Choroid plexus epithelial cell (primary cell): ENCODE data around the gene SNTG2.

Experiments
- DNase-seq: peaks from one replicate; pipeline ENCODE4 v3.0.0-alpha.2; 2010; ENCODE audit warnings: low read depth
- H3K4me3 ChIP-seq: 2 replicates; pipeline ENCODE4 v1.5.1; 2011; ENCODE audit warnings: low read depth, mild to moderate bottlenecking, control low read depth, low read length, moderate library complexity
- TF ChIP-seq, protein P1 (sequence below): conservative IDR thresholded peaks from 2 replicates; pipeline ENCODE4 v1.5.1; 2011; ENCODE audit warnings: low read depth, mild to moderate bottlenecking, control low read depth, inconsistent platforms, low read length, moderate library complexity

The SNTG2 gene

DNA sequence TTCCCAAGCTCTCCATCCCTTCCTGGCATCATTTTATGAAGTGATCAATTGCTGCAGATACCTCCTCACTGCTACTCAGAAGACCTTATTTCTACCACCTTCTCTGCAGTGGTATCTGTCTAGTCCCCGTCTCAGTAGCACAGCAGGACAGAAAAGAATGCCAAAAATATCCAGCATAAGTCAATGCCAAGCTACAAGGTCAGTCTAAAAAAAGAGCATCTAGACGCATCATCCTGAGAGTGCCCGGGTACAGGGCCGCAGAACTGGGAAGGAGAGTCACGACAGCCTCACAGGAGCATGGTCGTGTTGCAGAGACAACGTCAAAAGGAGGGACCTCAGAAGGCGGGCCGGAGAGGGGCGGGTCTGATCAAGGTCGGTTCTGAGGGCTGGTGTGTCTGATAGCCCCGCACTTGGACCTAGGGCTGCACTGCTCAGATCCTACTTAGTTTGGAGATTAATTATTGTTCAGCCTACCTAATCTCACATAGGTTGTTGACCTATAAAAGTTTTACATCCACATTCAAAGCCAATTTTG lies 24.3 kb upstream of the SNTG2 start:
- DNase-seq, result no peak
- TF ChIP-seq, protein P1, sequence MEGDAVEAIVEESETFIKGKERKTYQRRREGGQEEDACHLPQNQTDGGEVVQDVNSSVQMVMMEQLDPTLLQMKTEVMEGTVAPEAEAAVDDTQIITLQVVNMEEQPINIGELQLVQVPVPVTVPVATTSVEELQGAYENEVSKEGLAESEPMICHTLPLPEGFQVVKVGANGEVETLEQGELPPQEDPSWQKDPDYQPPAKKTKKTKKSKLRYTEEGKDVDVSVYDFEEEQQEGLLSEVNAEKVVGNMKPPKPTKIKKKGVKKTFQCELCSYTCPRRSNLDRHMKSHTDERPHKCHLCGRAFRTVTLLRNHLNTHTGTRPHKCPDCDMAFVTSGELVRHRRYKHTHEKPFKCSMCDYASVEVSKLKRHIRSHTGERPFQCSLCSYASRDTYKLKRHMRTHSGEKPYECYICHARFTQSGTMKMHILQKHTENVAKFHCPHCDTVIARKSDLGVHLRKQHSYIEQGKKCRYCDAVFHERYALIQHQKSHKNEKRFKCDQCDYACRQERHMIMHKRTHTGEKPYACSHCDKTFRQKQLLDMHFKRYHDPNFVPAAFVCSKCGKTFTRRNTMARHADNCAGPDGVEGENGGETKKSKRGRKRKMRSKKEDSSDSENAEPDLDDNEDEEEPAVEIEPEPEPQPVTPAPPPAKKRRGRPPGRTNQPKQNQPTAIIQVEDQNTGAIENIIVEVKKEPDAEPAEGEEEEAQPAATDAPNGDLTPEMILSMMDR, result no peak
- H3K4me3 ChIP-seq, result no peak overlapping the region

DNA sequence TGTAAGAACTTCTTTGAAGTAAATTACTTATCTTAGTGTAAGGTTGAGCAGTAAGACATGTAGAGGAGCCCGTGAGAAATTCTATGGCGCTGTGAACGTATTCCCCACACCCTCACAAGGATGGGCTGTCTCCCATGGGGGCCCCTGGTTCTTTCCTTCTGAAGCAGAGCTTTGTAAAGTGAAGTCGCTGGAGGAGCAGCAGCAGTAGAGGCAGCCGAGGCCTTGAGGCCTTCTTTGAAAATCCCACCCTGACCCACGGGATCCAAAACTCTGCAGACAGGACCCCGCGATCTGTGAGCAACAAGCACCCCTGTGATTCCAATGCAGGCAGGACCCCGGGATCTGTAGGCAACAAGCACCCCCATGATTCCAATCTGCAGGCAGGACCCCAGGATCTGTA lies 23.8 kb upstream of the SNTG2 start:
- DNase-seq, result no peak
- TF ChIP-seq, protein P1, result no peak
- no peak overlapping the region for H3K4me3 ChIP-seq

DNA sequence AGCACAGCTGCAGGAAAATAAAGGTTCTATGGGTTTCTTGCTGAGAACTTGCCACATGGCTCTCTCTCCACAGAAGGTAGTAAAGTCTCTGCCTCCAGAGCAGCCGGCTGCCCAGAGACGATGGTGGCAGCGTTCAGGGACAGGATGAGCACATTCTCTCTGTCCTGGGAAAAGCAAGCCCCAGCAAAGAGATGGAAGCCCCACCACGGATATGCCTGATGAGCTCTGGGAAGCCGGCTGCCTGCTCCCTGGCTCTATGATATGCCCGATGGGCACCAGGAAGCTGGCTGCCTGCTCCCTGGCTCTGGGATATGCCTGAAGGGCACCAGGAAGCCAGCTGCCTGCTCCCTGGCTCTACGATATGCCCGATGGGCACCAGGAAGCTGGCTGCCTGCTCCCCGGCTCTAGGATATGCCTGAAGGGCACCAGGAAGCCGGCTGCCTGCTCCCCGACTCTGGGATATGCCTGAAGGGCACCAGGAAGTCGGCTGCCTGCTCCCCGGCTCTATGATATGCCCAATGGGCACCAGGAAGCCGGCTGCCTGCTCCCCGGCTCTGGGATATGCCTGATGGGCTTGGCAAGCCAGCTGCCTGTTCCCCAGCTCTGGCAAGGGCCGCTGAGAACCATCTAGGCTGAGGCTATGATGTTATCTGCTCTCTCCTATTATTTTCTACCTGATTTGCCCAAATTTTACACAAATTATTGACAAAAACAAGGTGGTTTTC lies 21.5 kb upstream of the SNTG2 start:
- TF ChIP-seq, protein P1, result no peak
- no peak overlapping the region for H3K4me3 ChIP-seq
- no peak for DNase-seq

DNA sequence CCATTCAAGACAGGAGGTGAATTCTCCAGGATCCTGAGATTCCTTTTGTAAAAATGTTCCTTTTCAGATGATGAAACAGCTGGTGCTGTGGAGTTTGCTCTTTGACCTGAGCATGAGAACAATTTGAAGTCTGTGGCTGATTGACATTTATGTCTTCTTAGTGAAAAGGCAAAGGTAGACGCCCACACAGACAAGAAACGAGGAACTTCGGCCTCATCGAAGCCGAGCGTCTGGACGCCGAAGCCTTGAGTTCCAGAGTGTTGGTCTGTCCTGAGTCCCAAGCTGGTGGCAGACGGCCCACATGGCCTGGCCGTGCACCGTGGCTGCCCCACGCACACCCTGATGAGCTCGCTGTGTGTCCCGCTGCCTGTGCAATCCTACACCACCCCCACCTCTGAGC lies 20.7 kb upstream of the SNTG2 start:
- no peak for DNase-seq
- H3K4me3 ChIP-seq, result no peak overlapping the region
- TF ChIP-seq, protein P1, result no peak

DNA sequence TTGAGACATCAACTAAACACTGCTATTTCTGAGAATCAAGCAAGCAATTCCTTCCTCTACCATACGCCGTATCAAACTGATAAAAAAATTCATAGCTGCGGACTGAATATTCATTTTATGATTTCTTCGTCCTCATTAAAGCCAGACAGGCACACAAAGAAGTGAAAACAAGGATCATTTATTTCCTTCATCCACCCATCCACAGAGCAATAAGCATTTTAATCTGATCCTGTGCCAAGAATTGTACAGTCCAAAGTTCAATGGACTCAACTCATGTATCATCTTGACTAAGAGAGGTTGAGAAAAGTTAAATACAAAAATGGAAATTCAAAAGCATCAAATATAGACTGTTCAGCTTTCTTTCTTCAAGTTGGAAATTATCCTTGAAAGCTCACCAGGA lies 19.7 kb upstream of the SNTG2 start:
- H3K4me3 ChIP-seq, result no peak overlapping the region
- TF ChIP-seq, protein P1, result no peak
- no peak for DNase-seq

DNA sequence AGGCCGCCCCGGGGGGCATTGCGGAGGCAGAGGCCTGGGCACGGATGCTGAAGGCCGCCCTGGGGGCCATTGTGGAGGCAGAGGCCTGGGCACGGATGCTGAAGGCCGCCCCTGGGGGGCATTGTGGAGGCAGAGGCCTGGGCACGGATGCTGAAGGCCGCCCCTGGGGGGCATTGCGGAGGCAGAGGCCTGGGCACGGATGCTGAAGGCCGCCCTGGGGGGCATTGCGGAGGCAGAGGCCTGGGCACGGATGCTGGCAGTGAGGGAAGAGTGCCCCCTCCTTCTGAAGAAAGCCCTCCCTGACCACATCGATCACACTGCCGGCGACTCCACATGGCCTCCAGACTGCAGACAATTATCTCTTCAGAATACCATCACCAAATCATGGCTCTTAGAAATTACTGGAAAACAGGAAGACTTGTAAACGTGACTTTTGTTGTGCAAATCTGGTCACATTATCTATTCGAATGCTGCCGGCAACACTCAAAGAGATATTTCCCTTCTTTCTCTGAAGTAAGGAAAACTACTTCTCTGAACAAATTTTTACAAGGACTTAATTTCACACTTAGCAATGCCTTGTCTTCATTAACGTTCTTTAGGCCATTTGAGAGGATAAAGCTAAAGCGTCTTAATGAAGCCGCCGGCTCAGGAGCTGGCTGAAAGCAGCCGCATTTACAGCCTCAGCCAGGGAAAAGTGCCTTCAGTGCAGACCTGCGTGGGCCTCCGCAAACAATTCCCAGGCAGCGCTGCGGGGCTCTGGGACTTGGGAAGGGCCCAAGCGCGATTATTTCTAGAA lies 18.1 kb upstream of the SNTG2 start:
- TF ChIP-seq, protein P1, result no peak
- DNase-seq, result no peak
- no peak overlapping the region for H3K4me3 ChIP-seq
